ENCODE results near the gene ELAC1.

DNA sequence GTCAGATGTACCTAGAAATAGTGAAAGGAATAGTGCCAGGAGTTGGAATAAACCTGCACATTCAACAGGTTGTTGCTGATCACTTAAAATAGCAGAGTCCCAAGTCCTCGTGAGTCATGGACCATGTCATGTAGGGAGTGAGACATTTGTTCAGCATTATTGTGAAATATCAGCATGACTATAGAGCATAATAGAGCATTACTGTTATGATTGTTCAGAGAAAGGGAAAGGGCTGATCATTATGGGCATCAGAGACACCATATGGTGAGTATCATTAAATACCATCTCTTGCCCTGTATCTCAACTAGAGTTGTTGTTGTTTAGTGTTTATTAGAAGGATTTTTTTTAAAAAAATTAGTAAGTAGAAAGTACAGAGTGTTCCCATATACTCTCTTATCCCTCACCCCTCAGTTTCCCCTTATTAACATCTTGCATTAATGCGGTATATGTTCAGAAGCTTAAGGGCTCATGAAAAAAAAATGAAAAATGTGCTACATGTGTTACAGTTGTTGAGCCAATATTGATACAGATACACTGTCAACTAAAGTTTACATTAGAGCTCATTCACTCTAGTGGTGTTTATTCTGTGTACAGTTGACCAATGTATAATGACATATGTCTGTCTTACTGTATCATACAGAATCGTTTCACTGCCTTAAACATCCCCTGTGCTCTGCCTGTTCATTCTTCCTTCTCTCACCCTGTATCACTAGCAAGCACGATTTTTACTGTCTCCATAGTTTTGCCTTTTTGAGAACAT, 5.7 kb downstream of the ELAC1 start:
- TF ChIP-seq EZH2 (IDR thresholded peaks at IDR 0.05; ENCODE audit: insufficient read depth, poor library complexity, severe bottlenecking) (no peak), EZH2phosphoT487 (IDR thresholded peaks at IDR 0.05; ENCODE audit: insufficient read depth, low read depth) (no peak)
